GM18520 (cell line): ENCODE measurements around the gene LRRC73.
"Not testable (repeated sequence)": the region's sequence is repeated elsewhere in the genome, so short reads cannot be mapped to it uniquely, and the experiment has no call there.

ENCODE experiments used
- ATAC-seq: cut with Tn5 transposase; IDR thresholded peaks from one replicate; pipeline ENCODE4 v1.9.1; 2021; ENCODE audit not compliant: unreplicated experiment

The LRRC73 gene

GRCh38 chr6:43509984-43510826, at the start of gene LRRC73:
Gene LRRC73 (minus strand): TSS chr6:43510346. CDS start chr6:43509785, 561 bp downstream.
- ATAC-seq = peak; percentile 54

DNA sequence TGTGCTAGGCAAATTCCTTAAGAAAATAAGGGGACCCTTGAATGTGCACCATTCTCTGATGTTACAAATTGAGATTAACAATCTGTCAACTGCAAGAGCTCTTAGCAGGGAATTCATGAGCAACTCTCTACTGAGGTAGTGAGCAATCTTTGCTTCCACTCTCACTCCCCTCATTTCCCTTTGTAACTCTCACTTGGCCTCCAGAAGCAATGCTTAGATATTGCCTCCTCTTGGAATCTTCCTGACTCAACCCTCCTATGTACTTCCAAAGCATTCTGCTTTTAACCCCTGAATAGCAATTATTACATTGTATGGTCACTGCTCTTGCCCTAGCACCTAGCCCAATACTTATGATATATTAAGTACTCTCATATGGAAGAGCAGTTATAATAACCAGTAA, 49.2 kb upstream of the LRRC73 start:
- ATAC-seq = no peak

DNA sequence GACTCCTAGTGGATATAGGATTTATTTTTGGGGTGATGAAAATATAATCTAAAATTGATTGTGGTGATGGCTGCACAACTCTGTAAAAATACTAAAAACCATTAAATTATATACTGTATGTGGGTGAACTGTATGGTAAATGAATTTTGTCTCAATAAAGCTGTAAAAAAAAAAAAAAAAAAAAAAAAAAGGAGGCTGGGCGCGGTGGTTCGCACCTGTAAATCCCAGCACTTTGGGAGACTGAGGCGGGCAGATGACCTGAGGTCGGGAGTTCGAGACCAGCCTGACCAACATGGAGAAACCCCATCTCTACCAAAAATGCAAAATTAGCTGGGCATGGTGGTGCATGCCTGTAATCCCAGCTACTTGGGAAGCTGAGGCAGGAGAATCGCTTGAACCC, 47.5 kb upstream of the LRRC73 start:
- ATAC-seq = not testable (repeated sequence)

DNA sequence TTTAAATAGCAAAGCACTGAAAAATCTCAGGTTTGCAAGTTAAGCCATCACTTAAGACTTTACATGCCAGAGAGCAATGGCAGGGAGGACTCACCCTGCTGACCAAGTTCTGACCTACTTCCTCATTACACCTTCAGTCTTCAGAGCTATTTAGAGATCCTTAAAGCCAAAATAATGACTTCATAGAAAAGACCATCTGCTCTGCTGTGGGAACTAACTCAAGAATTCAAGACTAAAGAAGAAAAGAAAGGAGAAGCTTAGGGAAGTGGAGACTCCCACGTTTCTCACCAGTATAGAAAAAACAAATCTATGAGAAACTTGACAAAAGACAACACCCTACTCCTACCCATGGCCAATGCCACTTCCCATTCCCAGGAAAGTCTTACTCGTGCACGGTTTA, 37.1 kb upstream of the LRRC73 start:
- ATAC-seq = peak; percentile 32

DNA sequence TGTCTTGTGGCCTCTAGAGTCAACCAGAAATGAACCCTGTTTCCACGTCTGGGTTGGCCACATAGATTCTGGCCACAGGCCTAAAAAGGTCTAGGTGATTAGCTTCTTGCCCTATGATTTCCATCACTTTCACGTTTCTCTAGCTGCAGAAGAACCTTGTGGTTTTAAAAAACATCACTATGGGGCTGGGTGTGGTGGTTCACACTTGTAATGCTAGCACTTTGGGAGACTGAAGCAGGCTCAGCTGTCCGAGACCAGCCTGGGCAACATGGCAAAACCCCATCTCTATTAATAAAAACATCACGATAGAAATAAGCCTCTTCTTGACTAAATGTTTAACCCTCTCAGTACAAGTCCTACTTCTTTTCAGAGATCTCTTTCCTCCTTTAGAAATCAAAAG, 34.3 kb upstream of the LRRC73 start:
- ATAC-seq = peak; percentile 43

DNA sequence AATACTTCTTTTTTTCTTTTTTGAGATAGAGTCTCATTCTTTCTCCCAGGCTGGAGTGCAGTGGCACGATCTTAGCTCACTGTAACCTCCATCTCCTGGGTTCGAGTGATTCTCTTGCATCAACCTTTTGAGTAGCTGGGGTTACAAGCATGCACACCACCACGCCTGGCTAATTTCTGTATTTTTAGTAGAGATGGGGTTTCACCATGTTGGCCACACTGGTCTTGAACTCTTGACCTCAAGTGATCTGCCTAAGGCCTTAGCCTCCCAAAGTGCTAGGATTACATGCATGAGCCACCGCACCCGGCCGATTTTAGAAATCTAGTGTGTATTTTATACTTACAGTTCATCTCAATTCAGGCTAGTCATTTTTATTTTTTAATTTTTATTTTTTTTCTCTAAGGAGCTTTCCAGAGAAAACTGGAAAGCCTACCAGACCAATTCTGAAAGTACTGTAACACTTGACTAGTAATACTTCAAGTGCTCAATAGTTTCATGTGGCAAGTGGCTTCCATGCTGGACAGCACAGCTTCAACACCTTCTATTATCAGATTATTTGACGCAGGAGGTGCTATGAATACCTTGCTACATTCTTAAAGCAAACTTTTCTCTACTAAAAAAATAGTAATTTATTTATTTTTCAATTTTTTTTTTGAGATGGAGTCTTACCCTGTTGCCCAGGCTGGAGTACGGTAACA, 31.8 kb upstream of the LRRC73 start:
- no peak for ATAC-seq

GRCh38 chr6:43540507-43540906, 30.4 kb upstream of the LRRC73 start:
- ATAC-seq = no peak

DNA sequence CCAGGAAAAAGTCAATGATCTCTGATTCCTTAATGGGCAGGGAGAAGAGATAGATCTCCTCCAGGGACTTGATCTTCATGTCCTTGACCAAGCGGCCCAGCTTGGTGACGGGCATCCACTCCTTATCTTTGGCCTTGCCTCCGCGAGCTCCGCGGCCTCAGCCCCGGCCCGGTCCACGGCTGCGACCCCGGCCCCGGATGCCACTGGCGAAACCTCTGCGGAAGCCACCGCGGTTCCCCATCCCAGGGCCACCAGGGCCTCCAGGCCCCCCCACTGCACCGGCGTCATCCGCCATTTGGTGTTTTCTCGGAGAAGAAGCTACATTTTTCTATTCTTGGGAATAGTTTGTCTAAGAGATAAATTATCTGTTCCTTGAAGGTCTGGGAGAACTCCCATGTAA, 29.3 kb upstream of the LRRC73 start:
- ATAC-seq = not testable (repeated sequence)

- ATAC-seq = not testable (repeated sequence)
Observed at GRCh38 chr6:43538986-43539385, 28.8 kb upstream of the LRRC73 start.

DNA sequence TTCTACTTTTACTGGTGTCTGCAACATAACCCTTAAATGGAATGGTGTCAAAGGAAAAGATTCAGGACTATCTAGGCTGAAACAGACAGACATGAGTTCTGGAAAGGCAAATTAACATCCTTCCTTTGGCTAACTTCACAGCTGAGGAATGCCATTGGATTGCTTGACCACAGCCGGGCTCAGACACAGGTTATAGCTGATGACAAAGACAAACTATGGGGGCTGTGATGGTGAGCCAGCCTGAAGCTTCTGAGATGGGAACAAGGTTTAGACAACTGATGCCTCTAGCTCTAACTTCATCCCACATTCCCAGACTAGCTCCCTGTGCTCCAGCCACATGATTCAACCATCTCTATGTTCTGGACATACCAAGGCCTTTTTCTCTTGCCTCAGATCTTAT, 22.1 kb upstream of the LRRC73 start:
- ATAC-seq = no peak

- no peak for ATAC-seq
Observed at GRCh38 chr6:43524483-43524961, 14.4 kb upstream of the LRRC73 start.

- no peak for ATAC-seq
Observed at GRCh38 chr6:43523284-43523683, 13.1 kb upstream of the LRRC73 start.

- no peak for ATAC-seq
Observed at GRCh38 chr6:43522547-43523261, 12.6 kb upstream of the LRRC73 start.

DNA sequence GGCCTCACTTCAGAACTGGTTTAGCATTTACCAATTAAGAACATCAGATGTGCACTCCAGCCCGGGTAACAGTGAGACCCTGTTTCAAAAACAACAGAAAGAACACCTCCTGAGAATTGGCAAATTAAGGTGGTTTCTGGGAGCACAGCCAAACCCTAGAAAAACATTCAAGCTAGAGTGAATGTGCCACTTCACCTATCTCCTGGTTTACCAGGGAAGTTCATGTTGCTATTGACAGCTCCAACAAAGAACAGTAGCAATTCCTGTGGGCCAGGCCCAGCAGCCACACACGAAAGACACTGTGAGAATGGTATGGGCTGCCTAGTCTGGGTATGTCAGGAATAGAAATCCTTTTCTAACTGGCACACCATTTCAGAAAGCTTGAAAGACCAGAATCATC, 11.7 kb upstream of the LRRC73 start:
- ATAC-seq = no peak

DNA sequence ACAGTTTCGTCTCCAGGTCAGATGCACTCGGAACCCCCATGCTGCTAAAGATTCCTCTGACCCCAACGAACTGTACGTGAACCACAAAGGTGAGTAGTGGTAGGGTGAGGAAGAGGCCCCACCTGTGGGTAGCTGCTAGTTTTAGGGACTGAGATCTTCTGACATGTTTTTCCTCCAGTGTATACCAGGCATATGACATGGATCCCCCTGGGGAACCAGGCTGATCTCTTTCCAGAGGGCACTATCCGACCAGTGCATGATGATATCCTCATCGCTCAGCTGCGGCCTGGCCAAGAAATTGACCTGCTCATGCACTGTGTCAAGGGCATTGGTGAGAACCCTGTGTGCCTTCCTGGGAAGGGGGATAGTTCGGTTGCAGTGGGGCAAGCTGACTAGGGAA, 10.0 kb upstream of the LRRC73 start:
- no peak for ATAC-seq

- no peak for ATAC-seq
Observed at GRCh38 chr6:43517505-43518357, 7.6 kb upstream of the LRRC73 start.

- peak; percentile 91 for ATAC-seq
Observed at GRCh38 chr6:43516697-43517504, 6.8 kb upstream of the LRRC73 start, which contains the start of the genes POLR1C and YIPF3. Gene POLR1C (plus strand): TSS chr6:43517089. CDS start chr6:43517110, 21 bp downstream. Gene YIPF3 (minus strand): TSS chr6:43516926. CDS start chr6:43516807, 119 bp downstream.

GRCh38 chr6:43516367-43516696, 6.2 kb upstream of the LRRC73 start:
- ATAC-seq = no peak

DNA sequence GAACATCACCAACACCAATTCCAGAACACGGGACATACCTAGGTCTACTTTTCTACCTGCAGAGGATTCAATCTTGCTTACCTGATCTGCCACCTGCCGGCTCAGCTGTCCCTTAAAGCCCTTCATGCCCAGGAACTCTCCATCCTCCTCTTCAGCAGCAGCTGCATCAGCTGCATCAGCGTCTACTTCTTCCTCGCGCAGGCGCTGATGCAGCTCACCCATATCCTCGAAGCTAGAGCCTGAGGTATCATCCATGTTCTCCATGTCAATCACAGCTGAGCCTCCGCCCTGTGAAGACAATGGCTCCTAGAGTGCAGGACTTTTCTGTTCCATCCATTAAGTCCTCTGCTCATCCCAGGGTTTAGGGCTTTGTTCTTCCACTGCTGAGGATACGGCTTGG, 5.7 kb upstream of the LRRC73 start:
- no peak for ATAC-seq
